Stomach (tissue), 9 donors: ENCODE results near the gene TSFM. TPM values are rescaled to one million over a fixed set of nuclear protein-coding genes. Genes with fewer than 3 reads are reported as not detected.
A peak's percentile ranks its signal among the peaks of the same experiment; 100 is the strongest.

Source experiments
- DNase-seq, 2 donors: peaks; one replicate each; pipeline versions ENCODE4 v3.0.0 to v3.0.0-alpha.2; 2013 to 2019
- H3K27ac ChIP-seq, 5 donors: fragments of 200-600 bp in 4 of 5; sonication (generic) in 4 of 5; one replicate each; pipeline ENCODE4 v1.5.1; 2013 to 2019; ENCODE audit warnings: mild to moderate bottlenecking in 1 of 5, moderate library complexity in 1 of 5
- H3K27me3 ChIP-seq, 3 donors: fragments of 200-600 bp; sonication (generic); one replicate each; pipeline ENCODE4 v1.5.1; 2017 to 2019; ENCODE audit warnings: mixed run types in 1 of 3
- H3K36me3 ChIP-seq, 4 donors: fragments of 200-600 bp; sonication (generic); 1 replicate in 3 of 4; 2 replicates in 1 of 4; pipeline ENCODE4 v1.5.1; 2016 to 2019
- H3K4me1 ChIP-seq, 4 donors: fragments of 200-600 bp; sonication (generic); one replicate each; pipeline ENCODE4 v1.5.1; 2016 to 2019
- H3K4me3 ChIP-seq, 4 donors: fragments of 200-600 bp; sonication (generic) in 3 of 4; one replicate each; pipeline ENCODE4 v1.5.1; 2016 to 2019; ENCODE audit warnings: mild to moderate bottlenecking in 1 of 4
- H3K9me3 ChIP-seq, 4 donors: fragments of 200-600 bp; sonication (generic); one replicate each; pipeline ENCODE4 v1.5.1; 2016 to 2019
- CTCF ChIP-seq, 7 experiments: fragments of 450-650 bp in 4 of 7; fragments of 200-600 bp in 3 of 7; sonication (generic) in 3 of 7; IDR thresholded peaks; one replicate each; pipeline ENCODE4 v1.5.1; 2016 to 2019; ENCODE audit warnings: antibody characterized with exemption in 7 of 7, control low read depth in 2 of 7, mild to moderate bottlenecking in 1 of 7
- EP300 ChIP-seq: sonication (generic); formaldehyde crosslinking; IDR thresholded peaks from one replicate; pipeline ENCODE4 v1.6.1; 2017; ENCODE audit warnings: antibody characterized with exemption
- POLR2A ChIP-seq, 4 donors: fragments of 450-650 bp; IDR thresholded peaks; one replicate each; pipeline ENCODE4 v1.6.1; 2016; ENCODE audit warnings: antibody characterized with exemption in 4 of 4, control low read depth in 2 of 4, mild to moderate bottlenecking in 1 of 4, moderate library complexity in 1 of 4
- POLR2AphosphoS5 ChIP-seq, 3 donors: sonication (generic); formaldehyde crosslinking; IDR thresholded peaks; one replicate each; pipeline ENCODE4 v1.6.1; 2016; ENCODE audit warnings: antibody characterized with exemption in 3 of 3
- WGBS, 5 donors: extraction: QIAGEN DNeasy Blood & Tissue Kit in 3 of 5; methylation state at CpG; one replicate each; pipeline versions ENCODE4 v1.1.5 to v1.1.7; 2013 to 2018; 5-methylcytosine and 5-hydroxymethylcytosine counted together
- intact Hi-C: fragments of 100-400 bp; cut with DNase I; formaldehyde crosslinking; loops from one replicate; pipeline ENCODE4 v1.15.1; 2023; ENCODE audit warnings: low total_unique reads
- polyA plus RNA-seq, 3 donors: library from polyadenylated mRNA; stranded (reverse); fragments of 200-250 nt; gene quantifications; one replicate each; pipeline ENCODE4 v1.2.3, GENCODE V29; 2013
- total RNA-seq, 5 donors: library from RNA; depleted of rRNA; stranded (reverse); fragments of >200 nt; gene quantifications; one replicate each; pipeline versions ENCODE4 v1.1.0 to v1.2.3, GENCODE V29; 2014 to 2016
- donor health status: healthy with polysubstance abuse.
- donor health status: Bipolar disorder and iron deficiency.
- donor health status: healthy.

Gene TSFM
- total and polyA plus RNA-seq, 8 donors, result 2.3 to 39.3 (median 13.5) TPM

GRCh38 chr12:57752668-57753000 lies 30.0 kb upstream of the TSFM start:
- H3K36me3 ChIP-seq, result peaks cover 16 to 38% (median 34%) of the 10 kb centered on the region in 4 donors
- peak overlapping the region; percentile 74 to 91 (median 89) for H3K27ac ChIP-seq
- 0 to 4% (median 1%) methylated on average over 5 of the region's 5 CpGs for WGBS, 5 donors
- H3K4me1 ChIP-seq, result peaks cover 27 to 53% (median 47%) of the 10 kb centered on the region in 4 donors
- peak overlapping the region; percentile 61 to 81 (median 72) for H3K4me3 ChIP-seq
- intact Hi-C loops, result no loop called here
- DNase-seq, result no peak
- TF ChIP-seq EP300 (no peak), CTCF (IDR thresholded peaks at IDR 0.05) (no peak)
- no peaks in the 10 kb centered on the region for H3K9me3 ChIP-seq
- no peaks in the 10 kb centered on the region for H3K27me3 ChIP-seq

- intact Hi-C loops, result no loop called here
- H3K4me1 ChIP-seq, result peaks cover 27 to 53% (median 47%) of the 10 kb centered on the region in 4 donors
Measured at GRCh38 chr12:57753756-57754337, 28.7 kb upstream of the TSFM start.

GRCh38 chr12:57754411-57755193 lies 28.0 kb upstream of the TSFM start, which contains the start of gene MARCHF9:
Gene MARCHF9, plus strand, starts transcription at chr12:57755103. Its CDS starts 426 bp downstream, at chr12:57755529.
- peak; percentile 72 to 93 for DNase-seq
- Histone ChIP-seq H3K4me3 (peak within 1 kb of the TSS; percentile 66 to 88 (median 78)), H3K4me1 (peaks cover 27 to 53% (median 47%) of the 10 kb centered on the region in 4 donors), H3K36me3 (peaks cover 7 to 34% (median 32%) of the 10 kb centered on the region in 4 donors), H3K27ac (peak within 1 kb of the TSS; percentile 70 to 83 (median 80)), H3K27me3 (no peaks in the 10 kb centered on the region), H3K9me3 (no peaks in the 10 kb centered on the region)
- intact Hi-C loops, result no loop called here
- TF ChIP-seq POLR2AphosphoS5 (IDR thresholded peaks at IDR 0.05), result peak in 1 of 3 donors; percentile 19
- peak in 1 of 7 experiments; percentile 4 for TF ChIP-seq CTCF (IDR thresholded peaks at IDR 0.05)
- no peak for TF ChIP-seq POLR2A (IDR thresholded peaks at IDR 0.05)
- no peak for TF ChIP-seq EP300
- WGBS, 5 donors, result 1 to 3% (median 1%) methylated on average over 21 to 39 of the region's 41 CpGs

More at GRCh38 chr12:57753756-57754337, 28.7 kb upstream of the TSFM start:
- H3K9me3 ChIP-seq, result no peaks in the 10 kb centered on the region
- no peak for TF ChIP-seq POLR2AphosphoS5 (IDR thresholded peaks at IDR 0.05)
- no peak for TF ChIP-seq EP300
- TF ChIP-seq POLR2A (IDR thresholded peaks at IDR 0.05), result no peak
- no peak for TF ChIP-seq CTCF (IDR thresholded peaks at IDR 0.05)
- H3K36me3 ChIP-seq, result peaks cover 7 to 38% (median 34%) of the 10 kb centered on the region in 4 donors
- H3K27me3 ChIP-seq, result no peaks in the 10 kb centered on the region
- peak overlapping the region in 3 of 5 donors; percentile 73 to 83 (median 82) for H3K27ac ChIP-seq
- WGBS, 5 donors, result 18 to 45% (median 41%) methylated on average over 1 of the region's 1 CpG
- no peak overlapping the region for H3K4me3 ChIP-seq
- no peak for DNase-seq

GRCh38 chr12:57755194-57755453 lies 27.5 kb upstream of the TSFM start:
- no peaks in the 10 kb centered on the region for H3K27me3 ChIP-seq
- H3K9me3 ChIP-seq, result no peaks in the 10 kb centered on the region
- intact Hi-C loops, result no loop called here
- peak overlapping the region; percentile 70 to 83 (median 80) for H3K27ac ChIP-seq
- DNase-seq, result no peak
- peaks cover 27 to 53% (median 47%) of the 10 kb centered on the region in 4 donors for H3K4me1 ChIP-seq
- peaks cover 7 to 29% (median 26%) of the 10 kb centered on the region in 4 donors for H3K36me3 ChIP-seq
- TF ChIP-seq CTCF (IDR thresholded peaks at IDR 0.05) (no peak), POLR2A (IDR thresholded peaks at IDR 0.05) (no peak), EP300 (no peak), POLR2AphosphoS5 (IDR thresholded peaks at IDR 0.05) (no peak)
- 0 to 2% (median 1%) methylated on average over 5 to 27 of the region's 34 CpGs for WGBS, 5 donors
- peak overlapping the region; percentile 66 to 88 (median 78) for H3K4me3 ChIP-seq
